Measurements from ENCODE around the gene IRF4.

The IRF4 gene

DNA sequence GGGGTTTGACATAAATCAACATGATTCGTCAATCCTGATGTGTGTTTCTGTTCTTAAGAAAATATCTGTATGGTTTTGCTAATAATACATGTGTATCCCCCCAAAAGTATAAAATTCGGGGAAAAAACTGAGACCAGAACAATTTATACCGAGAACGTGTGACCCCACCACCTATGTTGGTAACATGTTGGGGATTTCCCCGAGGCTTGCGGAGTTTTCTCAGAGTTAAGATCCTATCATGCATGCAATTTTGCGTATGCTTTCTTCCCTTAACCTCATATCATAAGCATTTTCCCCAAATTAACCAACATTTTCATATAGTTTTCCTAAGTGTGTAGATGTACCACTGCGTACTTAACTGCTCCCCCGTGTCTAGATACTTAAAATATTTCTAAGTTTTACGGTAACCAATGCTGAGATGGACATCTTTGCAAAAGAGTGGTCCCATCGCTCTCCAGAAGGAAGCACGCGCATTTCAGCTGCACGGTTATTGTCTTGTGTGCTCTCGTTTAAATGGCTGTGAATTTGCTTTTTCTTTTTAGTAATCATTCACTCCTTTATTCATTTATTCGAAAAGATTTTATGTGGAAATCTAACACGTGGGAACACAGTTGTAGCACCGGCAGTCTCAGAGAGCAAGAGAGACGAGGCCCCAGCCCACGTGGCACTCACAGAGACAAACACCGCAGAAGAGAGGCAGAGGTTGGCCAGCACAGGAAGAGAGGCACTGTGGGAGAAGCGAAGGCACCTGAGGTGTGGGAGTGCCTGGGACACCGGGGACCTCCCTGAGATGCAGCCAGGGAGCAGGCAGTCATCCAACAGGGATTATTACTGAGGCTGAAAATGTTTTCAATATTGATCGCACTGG is 13.2 kb upstream of the IRF4 start:
- DNase-seq: no peak
- Histone ChIP-seq H3K36me3 (no peaks in the 10 kb centered on the region), H3K27me3 (ENCODE audit: insufficient read depth, low read depth, severe bottlenecking) (peaks cover 55% of the 10 kb centered on the region), H3K4me3 (ENCODE audit: low read depth, low read length) (no peak overlapping the region), H3K27ac (no peak overlapping the region), H3K9me3 (ENCODE audit: severe bottlenecking) (peaks cover 3% of the 10 kb centered on the region)
- TF ChIP-seq, protein P1, sequence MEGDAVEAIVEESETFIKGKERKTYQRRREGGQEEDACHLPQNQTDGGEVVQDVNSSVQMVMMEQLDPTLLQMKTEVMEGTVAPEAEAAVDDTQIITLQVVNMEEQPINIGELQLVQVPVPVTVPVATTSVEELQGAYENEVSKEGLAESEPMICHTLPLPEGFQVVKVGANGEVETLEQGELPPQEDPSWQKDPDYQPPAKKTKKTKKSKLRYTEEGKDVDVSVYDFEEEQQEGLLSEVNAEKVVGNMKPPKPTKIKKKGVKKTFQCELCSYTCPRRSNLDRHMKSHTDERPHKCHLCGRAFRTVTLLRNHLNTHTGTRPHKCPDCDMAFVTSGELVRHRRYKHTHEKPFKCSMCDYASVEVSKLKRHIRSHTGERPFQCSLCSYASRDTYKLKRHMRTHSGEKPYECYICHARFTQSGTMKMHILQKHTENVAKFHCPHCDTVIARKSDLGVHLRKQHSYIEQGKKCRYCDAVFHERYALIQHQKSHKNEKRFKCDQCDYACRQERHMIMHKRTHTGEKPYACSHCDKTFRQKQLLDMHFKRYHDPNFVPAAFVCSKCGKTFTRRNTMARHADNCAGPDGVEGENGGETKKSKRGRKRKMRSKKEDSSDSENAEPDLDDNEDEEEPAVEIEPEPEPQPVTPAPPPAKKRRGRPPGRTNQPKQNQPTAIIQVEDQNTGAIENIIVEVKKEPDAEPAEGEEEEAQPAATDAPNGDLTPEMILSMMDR (IDR thresholded peaks at IDR 0.05; ENCODE audit: low read depth, low read length): no peak

DNA sequence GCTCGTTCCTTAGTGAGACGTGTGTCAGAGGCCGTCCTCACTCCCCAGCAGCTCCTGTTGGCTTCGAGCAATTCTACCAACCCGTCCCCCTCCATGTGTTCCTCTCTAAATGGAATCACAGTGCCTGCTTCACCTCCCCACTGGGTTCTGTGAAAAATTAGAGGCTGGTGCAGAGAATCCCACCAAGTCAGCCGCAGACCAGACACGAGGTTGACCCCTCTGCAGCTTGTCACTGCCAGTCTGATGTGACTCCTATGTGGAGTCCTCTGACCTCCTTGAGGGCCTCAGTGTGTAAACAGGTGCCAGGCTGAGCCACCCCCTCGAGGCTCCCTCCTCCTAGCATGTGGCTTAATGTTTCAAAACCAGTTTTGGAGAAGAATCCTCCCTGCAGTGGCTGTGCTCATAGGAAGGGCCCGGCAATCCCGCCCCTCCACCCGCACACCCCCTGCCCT is 12.6 kb upstream of the IRF4 start:
- DNase-seq: no peak
- H3K4me3 ChIP-seq (ENCODE audit: low read depth, low read length): no peak overlapping the region
- H3K36me3 ChIP-seq: no peaks in the 10 kb centered on the region
- H3K27me3 ChIP-seq (ENCODE audit: insufficient read depth, low read depth, severe bottlenecking): peaks cover 48% of the 10 kb centered on the region
- no peak overlapping the region for H3K27ac ChIP-seq
- peaks cover 3% of the 10 kb centered on the region for H3K9me3 ChIP-seq (ENCODE audit: severe bottlenecking)
- TF ChIP-seq, protein P1 (IDR thresholded peaks at IDR 0.05; ENCODE audit: low read depth, low read length): no peak

DNA sequence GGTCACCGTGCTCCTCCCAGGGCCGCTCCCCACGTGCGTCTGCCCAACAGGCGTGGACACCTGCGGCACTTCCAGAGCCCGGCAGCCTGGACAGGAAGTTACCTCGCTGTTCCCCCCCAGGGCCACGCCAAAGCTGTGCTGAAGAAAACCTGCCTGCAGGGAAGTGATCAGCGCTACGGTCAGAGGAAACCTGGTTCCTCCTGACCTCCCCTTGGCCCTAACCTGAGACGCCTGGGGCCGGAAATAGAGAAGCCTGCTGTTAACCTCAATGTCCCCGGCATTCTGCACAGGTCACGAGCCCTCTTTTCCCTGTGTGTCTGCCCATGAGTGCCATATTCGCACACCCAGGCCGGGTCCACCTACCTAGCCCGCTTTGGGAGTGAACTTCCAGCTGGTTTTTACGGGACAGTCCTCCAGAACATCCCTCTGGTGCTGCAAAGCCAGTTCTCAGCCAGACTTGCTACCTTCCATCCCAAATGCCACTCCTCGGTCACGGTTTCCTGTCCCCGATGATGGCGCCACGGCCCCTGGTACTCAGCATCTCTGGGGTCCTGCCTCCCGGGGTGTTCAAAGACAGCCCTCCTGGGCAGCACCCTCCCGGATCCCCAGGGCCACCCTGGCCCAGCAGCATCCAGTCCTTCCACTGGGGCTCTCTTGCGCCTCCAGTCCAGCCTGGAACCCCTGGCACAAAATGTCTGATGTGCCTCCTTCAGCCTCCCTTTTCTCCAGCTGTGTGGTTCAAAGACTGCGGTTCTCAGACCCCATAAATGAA is 12.0 kb upstream of the IRF4 start:
- no peak overlapping the region for H3K27ac ChIP-seq
- peaks cover 44% of the 10 kb centered on the region for H3K27me3 ChIP-seq (ENCODE audit: insufficient read depth, low read depth, severe bottlenecking)
- TF ChIP-seq, protein P1 (IDR thresholded peaks at IDR 0.05; ENCODE audit: low read depth, low read length): no peak
- H3K36me3 ChIP-seq: no peaks in the 10 kb centered on the region
- no peak overlapping the region for H3K4me3 ChIP-seq (ENCODE audit: low read depth, low read length)
- no peak for DNase-seq
- peaks cover 3% of the 10 kb centered on the region for H3K9me3 ChIP-seq (ENCODE audit: severe bottlenecking)

DNA sequence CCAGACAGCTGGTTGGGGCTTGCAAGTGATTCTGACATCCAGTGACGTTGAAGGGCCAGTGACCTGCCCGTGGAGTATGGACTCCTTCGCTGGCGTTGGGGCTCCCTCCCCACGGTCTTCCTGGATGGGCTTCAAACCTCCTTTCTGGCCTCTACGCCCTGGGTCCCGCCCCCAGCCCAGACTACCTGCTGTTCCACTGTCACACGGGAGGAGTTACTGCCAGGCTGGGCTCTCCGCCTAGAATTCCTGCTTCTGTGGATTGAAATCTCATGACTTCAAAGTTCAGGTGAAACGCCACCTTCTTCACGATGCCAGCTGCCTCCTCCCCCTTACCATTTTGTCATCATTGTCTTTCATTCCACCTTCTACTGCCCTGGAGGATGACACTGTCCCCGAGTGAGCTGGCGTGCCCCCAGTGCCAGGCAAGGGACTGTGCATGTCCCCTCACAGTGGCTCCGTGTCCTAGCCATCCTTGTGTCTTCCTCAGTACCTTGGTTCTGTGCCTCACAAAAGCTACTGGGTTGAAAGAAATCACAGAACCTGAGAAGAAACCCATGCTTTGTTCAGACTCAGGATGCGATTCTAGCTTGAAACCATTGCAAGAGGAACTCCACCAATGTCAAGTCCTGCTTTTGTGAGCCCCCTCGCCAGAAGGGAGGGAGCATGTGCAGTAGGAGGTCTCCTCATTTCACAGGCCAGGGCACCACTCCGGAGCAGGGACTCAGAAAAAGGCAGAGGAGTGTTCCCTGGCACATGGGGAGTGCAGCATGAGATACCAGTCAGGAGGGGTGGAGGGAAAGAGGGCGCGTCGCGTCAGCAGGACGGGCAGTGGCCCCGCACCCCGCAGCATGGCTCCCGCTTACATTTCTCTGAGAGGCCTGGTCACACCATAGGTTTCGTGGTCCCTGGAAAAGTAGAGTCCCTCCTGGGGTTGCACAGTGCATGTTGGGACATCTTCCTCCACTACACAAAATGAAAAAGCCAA is 11.0 kb upstream of the IRF4 start:
- no peaks in the 10 kb centered on the region for H3K36me3 ChIP-seq
- H3K27me3 ChIP-seq (ENCODE audit: insufficient read depth, low read depth, severe bottlenecking): peaks cover 36% of the 10 kb centered on the region
- TF ChIP-seq, protein P1 (IDR thresholded peaks at IDR 0.05; ENCODE audit: low read depth, low read length): no peak
- no peaks in the 10 kb centered on the region for H3K9me3 ChIP-seq (ENCODE audit: severe bottlenecking)
- no peak overlapping the region for H3K27ac ChIP-seq
- DNase-seq: no peak
- no peak overlapping the region for H3K4me3 ChIP-seq (ENCODE audit: low read depth, low read length)

DNA sequence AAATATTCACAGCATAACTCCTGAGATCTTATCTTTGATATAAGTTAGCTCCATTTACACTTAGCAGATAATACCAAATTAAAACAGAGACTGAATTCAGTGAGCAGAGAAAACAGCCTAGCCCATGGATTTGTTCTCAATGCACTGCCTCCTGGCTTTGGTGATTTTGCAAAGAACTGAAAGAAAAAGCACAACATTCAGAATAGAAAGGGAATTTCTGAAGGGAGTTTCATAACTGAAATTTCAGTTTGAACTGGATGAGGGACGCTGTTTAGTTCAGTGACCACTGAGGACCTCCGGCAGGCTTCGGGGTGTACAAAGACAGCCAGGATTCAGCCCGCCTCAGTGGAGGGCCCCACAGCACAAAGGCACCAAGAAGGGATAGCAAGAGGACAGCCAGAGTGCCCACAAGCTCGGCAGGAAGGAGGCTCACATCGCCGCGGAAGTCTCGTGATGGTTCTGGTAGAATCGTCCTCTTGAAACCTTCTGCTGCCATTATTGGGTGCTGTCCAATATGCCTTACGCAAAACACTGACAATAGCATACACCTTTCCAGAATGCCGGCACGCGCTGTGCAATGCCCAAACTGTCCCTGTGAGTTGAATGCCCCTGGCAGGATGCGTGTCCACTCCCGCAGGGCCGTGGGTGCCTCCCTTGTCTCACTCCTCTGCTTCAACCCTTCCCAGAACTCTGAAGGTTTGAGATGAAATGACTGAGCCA is 9.7 kb upstream of the IRF4 start:
- no peak for DNase-seq
- Histone ChIP-seq H3K4me3 (ENCODE audit: low read depth, low read length) (no peak overlapping the region), H3K9me3 (ENCODE audit: severe bottlenecking) (no peaks in the 10 kb centered on the region), H3K36me3 (no peaks in the 10 kb centered on the region), H3K27me3 (ENCODE audit: insufficient read depth, low read depth, severe bottlenecking) (peaks cover 31% of the 10 kb centered on the region), H3K27ac (no peak overlapping the region)
- TF ChIP-seq, protein P1 (IDR thresholded peaks at IDR 0.05; ENCODE audit: low read depth, low read length): no peak

All from WERI-Rb-1 (cell line).